Esophagus (tissue), 2 donors: ENCODE measurements around the gene MINDY2. TPM values are rescaled to one million over a fixed set of nuclear protein-coding genes. Genes with fewer than 3 reads are reported as not detected.
"Not testable (repeated sequence)": the region's sequence is repeated elsewhere in the genome, so short reads cannot be mapped to it uniquely, and the experiment has no call there.

Experiments
- H3K27ac ChIP-seq, 2 donors: one replicate each; pipeline ENCODE4 v1.5.1; 2013; ENCODE audit warnings: low read depth in 2 of 2, mild to moderate bottlenecking in 2 of 2, inconsistent platforms in 1 of 2, low read length in 1 of 2, moderate library complexity in 1 of 2
- H3K27me3 ChIP-seq, 2 donors: one replicate each; pipeline ENCODE4 v1.6.1; 2013; ENCODE audit warnings: low read length in 2 of 2, control low read depth in 1 of 2, mild to moderate bottlenecking in 1 of 2; ENCODE audit not compliant: insufficient read depth in 2 of 2, control insufficient read depth in 1 of 2
- H3K36me3 ChIP-seq, 2 donors: one replicate each; pipeline ENCODE4 v1.6.1; 2013; ENCODE audit warnings: low read length in 1 of 2; ENCODE audit not compliant: control insufficient read depth in 2 of 2, insufficient read depth in 2 of 2
- H3K4me1 ChIP-seq, 2 donors: one replicate each; pipeline ENCODE4 v1.6.1; 2013; ENCODE audit warnings: low read length in 1 of 2; ENCODE audit not compliant: control insufficient read depth in 2 of 2, insufficient read depth in 2 of 2
- H3K4me3 ChIP-seq, 2 donors: one replicate each; pipeline ENCODE4 v1.5.1; 2013; ENCODE audit warnings: low read length in 2 of 2, mild to moderate bottlenecking in 2 of 2, low read depth in 1 of 2, moderate library complexity in 1 of 2
- H3K9me3 ChIP-seq, 2 donors: one replicate each; pipeline ENCODE4 v1.6.1; 2013; ENCODE audit warnings: mild to moderate bottlenecking in 2 of 2, low read depth in 1 of 2, low read length in 1 of 2, moderate library complexity in 1 of 2; ENCODE audit not compliant: control insufficient read depth in 2 of 2, insufficient read depth in 1 of 2
- WGBS, 2 donors: extraction: QIAGEN DNeasy Blood & Tissue Kit; methylation state at CpG; one replicate each; pipeline ENCODE4 v1.1.7; 2013; 5-methylcytosine and 5-hydroxymethylcytosine counted together
- polyA plus RNA-seq, 2 donors: library from polyadenylated mRNA; stranded (reverse); fragments of 200-250 nt; gene quantifications; one replicate each; pipeline ENCODE4 v1.2.3, GENCODE V29; 2013
- donor health status: healthy with polysubstance abuse.
- donor health status: Bipolar disorder and iron deficiency.

MINDY2 gene
- polyA plus RNA-seq, 2 donors, result 3.3 to 5.8 TPM

- WGBS, 2 donors, result 45 to 56% methylated on average over 6 of the region's 6 CpGs
- no peak overlapping the region for H3K4me3 ChIP-seq
- no peaks in the 10 kb centered on the region for H3K9me3 ChIP-seq
- peaks cover 0 to 2% of the 10 kb centered on the region in 2 donors for H3K4me1 ChIP-seq
- peak overlapping the region in 1 of 2 donors; percentile 38 for H3K27ac ChIP-seq
- peaks cover 0 to 2% of the 10 kb centered on the region in 2 donors for H3K36me3 ChIP-seq
- H3K27me3 ChIP-seq, result no peaks in the 10 kb centered on the region
These were observed 22.8 kb downstream of the MINDY2 start for GRCh38 chr15:58793862-58794261.

- no peaks in the 10 kb centered on the region for H3K27me3 ChIP-seq
- 74% methylated on average over 2 of the region's 2 CpGs for WGBS, 2 donors
- peaks cover 0 to 2% of the 10 kb centered on the region in 2 donors for H3K4me1 ChIP-seq
- H3K4me3 ChIP-seq, result no peak overlapping the region
- peaks cover 0 to 2% of the 10 kb centered on the region in 2 donors for H3K36me3 ChIP-seq
- no peak overlapping the region for H3K27ac ChIP-seq
- no peaks in the 10 kb centered on the region for H3K9me3 ChIP-seq
These were observed 24.7 kb downstream of the MINDY2 start for GRCh38 chr15:58795825-58796224.

GRCh38 chr15:58797505-58797904 lies 26.4 kb downstream of the MINDY2 start:
- peaks cover 0 to 2% of the 10 kb centered on the region in 2 donors for H3K4me1 ChIP-seq
- no peaks in the 10 kb centered on the region for H3K27me3 ChIP-seq
- H3K36me3 ChIP-seq, result no peaks in the 10 kb centered on the region
- H3K9me3 ChIP-seq, result no peaks in the 10 kb centered on the region
- no peak overlapping the region for H3K27ac ChIP-seq
- WGBS, 2 donors, result 79 to 86% methylated on average over 3 of the region's 3 CpGs
- H3K4me3 ChIP-seq, result no peak overlapping the region

- H3K27me3 ChIP-seq, result no peaks in the 10 kb centered on the region
- peaks cover 0 to 2% of the 10 kb centered on the region in 2 donors for H3K36me3 ChIP-seq
- H3K27ac ChIP-seq, result no peak overlapping the region
- no peaks in the 10 kb centered on the region for H3K4me1 ChIP-seq
- 63 to 73% methylated on average over 1 of the region's 1 CpG for WGBS, 2 donors
- no peaks in the 10 kb centered on the region for H3K9me3 ChIP-seq
- H3K4me3 ChIP-seq, result no peak overlapping the region
These were observed 34.0 kb downstream of the MINDY2 start for GRCh38 chr15:58805095-58805494.

GRCh38 chr15:58823267-58823666 lies 52.2 kb downstream of the MINDY2 start:
- not testable (repeated sequence) for H3K4me3 ChIP-seq, H3K36me3 ChIP-seq, H3K4me1 ChIP-seq, H3K27me3 ChIP-seq, H3K9me3 ChIP-seq, H3K27ac ChIP-seq
- WGBS, 2 donors, result 94 to 98% methylated on average over 2 of the region's 2 CpGs

GRCh38 chr15:58830556-58830955 lies 59.5 kb downstream of the MINDY2 start:
- H3K36me3 ChIP-seq, result peaks cover 0 to 3% of the 10 kb centered on the region in 2 donors
- 93 to 94% methylated on average over 2 of the region's 2 CpGs for WGBS, 2 donors
- no peaks in the 10 kb centered on the region for H3K4me1 ChIP-seq
- H3K27ac ChIP-seq, result no peak overlapping the region
- no peaks in the 10 kb centered on the region for H3K9me3 ChIP-seq
- H3K4me3 ChIP-seq, result no peak overlapping the region
- no peaks in the 10 kb centered on the region for H3K27me3 ChIP-seq

GRCh38 chr15:58833681-58834426 lies 62.8 kb downstream of the MINDY2 start:
- H3K9me3 ChIP-seq, H3K4me1 ChIP-seq, H3K27ac ChIP-seq, H3K36me3 ChIP-seq, H3K4me3 ChIP-seq, H3K27me3 ChIP-seq: not testable (repeated sequence)
- WGBS, 2 donors, result 65% methylated on average over 9 of the region's 9 CpGs

GRCh38 chr15:58839485-58839884 lies 68.4 kb downstream of the MINDY2 start:
- WGBS, 2 donors, result 91 to 92% methylated on average over 1 of the region's 1 CpG
- no peaks in the 10 kb centered on the region for H3K27me3 ChIP-seq

GRCh38 chr15:58840048-58840447 lies 68.9 kb downstream of the MINDY2 start:
- H3K4me3 ChIP-seq, result no peak overlapping the region
- H3K4me1 ChIP-seq, result no peaks in the 10 kb centered on the region
- WGBS, 2 donors, result 91 to 93% methylated on average over 8 of the region's 8 CpGs
- no peaks in the 10 kb centered on the region for H3K9me3 ChIP-seq
- no peaks in the 10 kb centered on the region for H3K27me3 ChIP-seq
- H3K27ac ChIP-seq, result no peak overlapping the region
- H3K36me3 ChIP-seq, result no peaks in the 10 kb centered on the region

More at GRCh38 chr15:58839485-58839884, 68.4 kb downstream of the MINDY2 start:
- Histone ChIP-seq H3K27ac (no peak overlapping the region), H3K4me3 (no peak overlapping the region), H3K4me1 (no peaks in the 10 kb centered on the region), H3K36me3 (no peaks in the 10 kb centered on the region), H3K9me3 (no peaks in the 10 kb centered on the region)
